ENCODE results near the gene ARHGAP23. TPM values are rescaled to one million over a fixed set of nuclear protein-coding genes. Genes with fewer than 3 reads are reported as not detected.

Gene ARHGAP23
- polyA plus RNA-seq, 3 donors = 0.03 to 0.21 (median 0.09) TPM

- Histone ChIP-seq H3K4me1 (ENCODE audit: control insufficient read depth in 1 of 2, insufficient read depth in 2 of 2, low read length in 2 of 2) (no peaks in the 10 kb centered on the region), H2AFZ (ENCODE audit: insufficient read depth, low read depth, low read length, poor library complexity, severe bottlenecking) (no peak overlapping the region), H3K9ac (ENCODE audit: insufficient read depth, low read length, poor library complexity, severe bottlenecking) (no peak overlapping the region), H3K4me2 (replicated peaks; ENCODE audit: extremely low read depth, low read length, poor library complexity, severe bottlenecking) (no peak overlapping the region), H3K79me2 (ENCODE audit: insufficient read depth, low read length) (no peaks in the 10 kb centered on the region), H3K9me3 (replicated peaks in 1 of 2; ENCODE audit: control insufficient read depth in 1 of 2, insufficient read depth in 1 of 2, low read length in 2 of 2) (peaks cover 0 to 7% of the 10 kb centered on the region in 2 donors), H3K4me3 (replicated peaks in 1 of 3; ENCODE audit: low read depth in 2 of 3, low read length in 3 of 3) (no peak overlapping the region), H3K27ac (ENCODE audit: low read depth in 1 of 2, low read length in 2 of 2) (no peak overlapping the region), H3K27me3 (ENCODE audit: control insufficient read depth in 2 of 2, insufficient read depth in 2 of 2, low read length in 2 of 2) (peaks cover 10 to 23% of the 10 kb centered on the region in 2 donors), H4K20me1 (ENCODE audit: insufficient read depth, low read length) (no peaks in the 10 kb centered on the region), H3K36me3 (replicated peaks in 1 of 2; ENCODE audit: control insufficient read depth in 1 of 2, insufficient read depth in 2 of 2, low read length in 2 of 2) (no peaks in the 10 kb centered on the region)
- no peak overlapping the region for H3K4me3 Mint-ChIP-seq
- no peak for DNase-seq
- H3K27ac Mint-ChIP-seq = no peak overlapping the region
- peaks cover 0 to 9% of the 10 kb centered on the region in 2 donors for H3K36me3 Mint-ChIP-seq
- H3K4me1 Mint-ChIP-seq = peaks cover 24% of the 10 kb centered on the region
- 93% methylated on average over 14 of the region's 15 CpGs for WGBS (ENCODE audit: insufficient coverage)
- TF ChIP-seq, protein P1, sequence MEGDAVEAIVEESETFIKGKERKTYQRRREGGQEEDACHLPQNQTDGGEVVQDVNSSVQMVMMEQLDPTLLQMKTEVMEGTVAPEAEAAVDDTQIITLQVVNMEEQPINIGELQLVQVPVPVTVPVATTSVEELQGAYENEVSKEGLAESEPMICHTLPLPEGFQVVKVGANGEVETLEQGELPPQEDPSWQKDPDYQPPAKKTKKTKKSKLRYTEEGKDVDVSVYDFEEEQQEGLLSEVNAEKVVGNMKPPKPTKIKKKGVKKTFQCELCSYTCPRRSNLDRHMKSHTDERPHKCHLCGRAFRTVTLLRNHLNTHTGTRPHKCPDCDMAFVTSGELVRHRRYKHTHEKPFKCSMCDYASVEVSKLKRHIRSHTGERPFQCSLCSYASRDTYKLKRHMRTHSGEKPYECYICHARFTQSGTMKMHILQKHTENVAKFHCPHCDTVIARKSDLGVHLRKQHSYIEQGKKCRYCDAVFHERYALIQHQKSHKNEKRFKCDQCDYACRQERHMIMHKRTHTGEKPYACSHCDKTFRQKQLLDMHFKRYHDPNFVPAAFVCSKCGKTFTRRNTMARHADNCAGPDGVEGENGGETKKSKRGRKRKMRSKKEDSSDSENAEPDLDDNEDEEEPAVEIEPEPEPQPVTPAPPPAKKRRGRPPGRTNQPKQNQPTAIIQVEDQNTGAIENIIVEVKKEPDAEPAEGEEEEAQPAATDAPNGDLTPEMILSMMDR (IDR thresholded peaks at IDR 0.05) = no peak
- peaks cover 0 to 10% (median 4%) of the 10 kb centered on the region in 7 donors for H3K9me3 Mint-ChIP-seq
- intact Hi-C loops (cut with micrococcal nuclease) = no loop called here
- H3K27me3 Mint-ChIP-seq (ENCODE audit: low read depth in 3 of 3) = peaks cover 23 to 34% (median 33%) of the 10 kb centered on the region in 3 donors
Observed at GRCh38 chr17:38449364-38449763, 21.1 kb downstream of the ARHGAP23 start.

DNA sequence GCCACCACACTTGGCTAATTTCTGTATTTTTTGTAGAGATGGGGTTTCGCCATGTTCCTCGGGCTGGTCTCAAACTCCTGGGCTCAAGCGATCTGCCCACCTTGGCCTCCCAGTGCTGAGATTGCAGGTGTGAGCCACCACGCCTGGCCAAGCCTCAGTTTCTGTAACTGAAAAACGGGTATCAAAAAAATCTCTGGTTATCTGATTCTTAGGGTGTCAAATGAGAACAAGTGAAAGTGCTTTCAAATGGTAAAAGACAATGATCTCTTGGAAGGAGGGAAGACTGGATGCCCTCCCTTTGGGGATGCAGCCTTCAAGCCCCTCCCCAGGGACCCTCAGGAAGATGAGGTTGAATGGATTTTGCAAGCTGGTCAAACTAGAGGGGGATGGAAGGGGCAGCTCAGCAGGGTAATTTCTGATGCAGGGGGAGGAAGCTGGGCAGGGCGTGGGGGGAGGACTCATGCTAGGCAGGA, 22.3 kb downstream of the ARHGAP23 start:
- no peak overlapping the region for H3K27ac ChIP-seq (ENCODE audit: low read depth in 1 of 2, low read length in 2 of 2)
- H3K4me1 Mint-ChIP-seq = peaks cover 24% of the 10 kb centered on the region
- intact Hi-C loops (cut with micrococcal nuclease) = no loop called here
- H3K79me2 ChIP-seq (ENCODE audit: insufficient read depth, low read length) = no peaks in the 10 kb centered on the region
- peaks cover 10 to 28% of the 10 kb centered on the region in 2 donors for H3K27me3 ChIP-seq (ENCODE audit: control insufficient read depth in 2 of 2, insufficient read depth in 2 of 2, low read length in 2 of 2)
- no peak overlapping the region for H3K4me3 ChIP-seq (replicated peaks in 1 of 3; ENCODE audit: low read depth in 2 of 3, low read length in 3 of 3)
- no peak overlapping the region for H3K9ac ChIP-seq (ENCODE audit: insufficient read depth, low read length, poor library complexity, severe bottlenecking)
- no peaks in the 10 kb centered on the region for H3K4me1 ChIP-seq (ENCODE audit: control insufficient read depth in 1 of 2, insufficient read depth in 2 of 2, low read length in 2 of 2)
- TF ChIP-seq, protein P1 (IDR thresholded peaks at IDR 0.05) = no peak
- H3K36me3 Mint-ChIP-seq = peaks cover 0 to 9% of the 10 kb centered on the region in 2 donors
- no peak overlapping the region for H2AFZ ChIP-seq (ENCODE audit: insufficient read depth, low read depth, low read length, poor library complexity, severe bottlenecking)
- H3K27me3 Mint-ChIP-seq (ENCODE audit: low read depth in 3 of 3) = peaks cover 31 to 42% (median 39%) of the 10 kb centered on the region in 3 donors
- no peaks in the 10 kb centered on the region for H3K36me3 ChIP-seq (replicated peaks in 1 of 2; ENCODE audit: control insufficient read depth in 1 of 2, insufficient read depth in 2 of 2, low read length in 2 of 2)
- no peaks in the 10 kb centered on the region for H4K20me1 ChIP-seq (ENCODE audit: insufficient read depth, low read length)
- H3K4me2 ChIP-seq (replicated peaks; ENCODE audit: extremely low read depth, low read length, poor library complexity, severe bottlenecking) = no peak overlapping the region
- peak overlapping the region in 1 of 7 donors; percentile 60 for H3K27ac Mint-ChIP-seq
- H3K9me3 ChIP-seq (replicated peaks in 1 of 2; ENCODE audit: control insufficient read depth in 1 of 2, insufficient read depth in 1 of 2, low read length in 2 of 2) = peaks cover 0 to 7% of the 10 kb centered on the region in 2 donors
- 93% methylated on average over 5 of the region's 6 CpGs for WGBS (ENCODE audit: insufficient coverage)
- peaks cover 0 to 10% (median 4%) of the 10 kb centered on the region in 7 donors for H3K9me3 Mint-ChIP-seq
- no peak for DNase-seq
- H3K4me3 Mint-ChIP-seq = no peak overlapping the region
